GM12892 (cell line): ENCODE results near the gene CDHR1.

Source experiments
- POLR2A ChIP-seq: IDR thresholded peaks from 2 replicates; pipeline ENCODE4 v1.6.1; 2011; ENCODE audit warnings: low read depth, low read length, control low read depth
- TAF1 ChIP-seq: IDR thresholded peaks from 2 replicates; pipeline ENCODE4 v1.6.1; 2011; ENCODE audit warnings: low read depth, mild to moderate bottlenecking, control low read depth, low read length, borderline replicate concordance

- no peak for TF ChIP-seq POLR2A
- no peak for TF ChIP-seq TAF1
These were observed 12.7 kb upstream of the CDHR1 start for GRCh38 chr10:84181631-84182030.
